GM06990 (cell line): Measurements from ENCODE around the gene PHACTR3.

Source experiments
- DNase-seq: peaks from one replicate; pipeline ENCODE4 v3.0.0-alpha.2; 2011; ENCODE audit not compliant: insufficient read length; ENCODE audit errors: extremely low read depth
- H3K27me3 ChIP-seq: replicated peaks from 2 replicates; pipeline ENCODE4 v1.6.0; 2011; ENCODE audit warnings: low read length; ENCODE audit not compliant: control insufficient read depth, insufficient read depth
- H3K36me3 ChIP-seq: 2 replicates; pipeline ENCODE4 v1.5.1; 2011; ENCODE audit warnings: low read length; ENCODE audit not compliant: control insufficient read depth, insufficient read depth
- H3K4me3 ChIP-seq: replicated peaks from 2 replicates; pipeline ENCODE4 v1.5.1; 2011; ENCODE audit warnings: low read depth, mild to moderate bottlenecking, control low read depth, low read length
- TF ChIP-seq, protein P1 (sequence below): IDR thresholded peaks from 2 replicates; pipeline ENCODE4 v1.5.1; 2011; ENCODE audit warnings: low read length, control low read depth, mild to moderate bottlenecking, inconsistent platforms; ENCODE audit not compliant: insufficient read depth, poor library complexity, severe bottlenecking

PHACTR3 gene

DNA sequence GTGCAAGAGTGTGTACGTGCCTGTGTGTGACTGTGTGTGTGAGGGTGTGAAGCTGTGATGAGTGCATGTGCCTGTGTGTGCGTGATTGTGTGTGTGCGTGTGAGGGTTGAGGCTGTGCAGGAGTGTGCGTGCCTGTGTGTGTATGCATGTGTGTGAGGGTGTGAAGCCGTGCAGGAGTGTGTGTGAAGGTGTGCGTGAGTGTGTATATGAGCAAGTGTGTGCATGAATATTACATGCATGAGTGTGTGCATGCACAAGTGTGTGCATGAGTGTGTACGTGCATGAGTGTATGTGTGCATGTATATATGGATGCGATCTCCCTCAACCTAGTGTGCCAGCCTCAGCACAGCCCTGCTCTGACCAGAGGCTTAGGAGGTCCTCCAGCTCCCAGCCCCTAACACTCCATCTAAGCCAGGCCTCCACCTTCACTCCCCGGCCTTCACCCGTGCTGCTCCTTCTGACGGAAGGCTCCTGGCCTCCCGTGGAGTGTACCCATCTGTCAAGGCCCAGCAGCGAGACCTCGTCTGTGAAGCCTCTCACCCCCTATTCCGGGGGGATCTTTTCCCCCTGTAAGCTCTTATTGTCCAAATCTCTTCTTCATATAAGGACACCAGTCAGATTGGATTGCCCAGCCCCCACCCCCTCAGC is 19.9 kb upstream of the PHACTR3 start:
- no peak for DNase-seq
- TF ChIP-seq, protein P1, sequence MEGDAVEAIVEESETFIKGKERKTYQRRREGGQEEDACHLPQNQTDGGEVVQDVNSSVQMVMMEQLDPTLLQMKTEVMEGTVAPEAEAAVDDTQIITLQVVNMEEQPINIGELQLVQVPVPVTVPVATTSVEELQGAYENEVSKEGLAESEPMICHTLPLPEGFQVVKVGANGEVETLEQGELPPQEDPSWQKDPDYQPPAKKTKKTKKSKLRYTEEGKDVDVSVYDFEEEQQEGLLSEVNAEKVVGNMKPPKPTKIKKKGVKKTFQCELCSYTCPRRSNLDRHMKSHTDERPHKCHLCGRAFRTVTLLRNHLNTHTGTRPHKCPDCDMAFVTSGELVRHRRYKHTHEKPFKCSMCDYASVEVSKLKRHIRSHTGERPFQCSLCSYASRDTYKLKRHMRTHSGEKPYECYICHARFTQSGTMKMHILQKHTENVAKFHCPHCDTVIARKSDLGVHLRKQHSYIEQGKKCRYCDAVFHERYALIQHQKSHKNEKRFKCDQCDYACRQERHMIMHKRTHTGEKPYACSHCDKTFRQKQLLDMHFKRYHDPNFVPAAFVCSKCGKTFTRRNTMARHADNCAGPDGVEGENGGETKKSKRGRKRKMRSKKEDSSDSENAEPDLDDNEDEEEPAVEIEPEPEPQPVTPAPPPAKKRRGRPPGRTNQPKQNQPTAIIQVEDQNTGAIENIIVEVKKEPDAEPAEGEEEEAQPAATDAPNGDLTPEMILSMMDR = no peak
- Histone ChIP-seq H3K27me3 (peaks cover 1% of the 10 kb centered on the region), H3K4me3 (no peak overlapping the region), H3K36me3 (no peaks in the 10 kb centered on the region)

DNA sequence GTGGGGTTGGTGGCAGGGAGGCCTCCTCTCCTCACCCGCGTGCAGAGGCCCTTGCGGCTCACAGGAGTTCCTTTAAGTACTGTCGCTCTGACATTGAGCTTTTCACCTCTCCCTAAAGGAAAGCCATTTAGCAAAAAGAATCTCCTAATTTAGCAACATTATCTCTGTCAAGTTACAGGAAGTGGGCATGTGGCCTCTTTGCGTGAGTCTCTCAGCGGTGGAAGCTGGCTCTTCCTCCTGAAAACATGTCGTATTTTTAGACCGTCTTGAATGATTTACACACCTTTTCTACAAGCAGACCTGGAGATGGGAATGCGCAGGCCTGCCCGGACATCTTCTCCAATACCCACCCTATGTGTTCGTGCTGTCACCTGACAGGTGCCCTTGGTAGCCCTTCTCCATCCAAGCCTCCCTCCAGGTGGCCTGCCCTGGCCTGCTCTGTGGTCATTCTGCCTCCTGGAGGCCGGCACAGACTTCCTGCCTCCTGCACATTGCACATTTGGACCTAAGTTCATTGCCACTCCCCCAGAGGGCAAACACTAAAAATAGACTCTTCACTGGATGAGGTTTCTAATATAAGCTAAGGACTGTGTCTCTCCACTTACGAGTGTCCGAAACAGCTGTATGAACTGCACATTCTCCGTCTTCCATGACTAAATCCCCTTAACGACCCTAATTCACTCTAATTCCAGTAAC is 18.5 kb upstream of the PHACTR3 start:
- H3K4me3 ChIP-seq = no peak overlapping the region
- TF ChIP-seq, protein P1 = no peak
- H3K36me3 ChIP-seq = no peaks in the 10 kb centered on the region
- H3K27me3 ChIP-seq = peaks cover 1% of the 10 kb centered on the region
- no peak for DNase-seq

DNA sequence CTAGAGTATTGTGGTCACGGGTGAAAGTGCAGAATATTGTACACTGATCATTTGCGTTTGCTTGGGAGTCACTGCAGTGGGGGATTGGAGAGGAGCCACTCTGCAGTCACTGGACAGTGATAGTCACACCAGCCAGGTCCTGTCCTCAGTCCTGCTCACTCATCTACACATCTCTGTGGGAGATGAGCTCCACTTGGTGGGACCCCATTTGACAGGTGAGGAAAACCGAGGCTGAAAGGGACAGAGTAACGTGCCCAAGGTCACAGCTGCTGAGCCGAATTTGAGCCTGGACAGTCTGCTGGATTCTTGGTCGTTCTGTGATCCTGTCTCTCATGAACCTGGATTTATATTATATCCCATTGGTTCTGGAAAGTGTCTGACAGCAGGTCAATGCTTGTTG is 17.7 kb upstream of the PHACTR3 start:
- Histone ChIP-seq H3K36me3 (no peaks in the 10 kb centered on the region), H3K27me3 (peaks cover 1% of the 10 kb centered on the region), H3K4me3 (no peak overlapping the region)
- DNase-seq = no peak
- TF ChIP-seq, protein P1 = no peak

DNA sequence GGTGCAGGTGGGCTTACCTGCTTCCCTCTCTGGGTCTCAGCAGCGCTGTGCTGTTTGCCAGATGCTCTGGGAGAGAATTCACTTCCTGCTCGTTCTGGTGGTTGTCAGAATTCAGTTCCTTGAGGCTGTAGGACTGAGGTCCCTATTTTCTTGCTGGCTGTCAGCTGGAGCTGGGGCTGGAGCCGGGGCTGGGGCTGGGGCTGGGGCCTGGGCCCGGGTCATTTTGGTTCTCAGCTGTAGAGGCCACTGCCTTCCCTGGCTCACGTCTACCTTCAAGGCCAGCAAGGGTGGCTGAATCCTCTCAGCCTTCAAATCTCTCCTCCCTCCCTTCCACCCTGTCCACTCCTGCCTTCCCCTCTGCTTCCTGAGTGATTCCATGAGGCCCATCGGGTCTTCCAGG is 16.8 kb upstream of the PHACTR3 start:
- no peak overlapping the region for H3K4me3 ChIP-seq
- no peak for DNase-seq
- H3K36me3 ChIP-seq = no peaks in the 10 kb centered on the region
- TF ChIP-seq, protein P1 = no peak
- H3K27me3 ChIP-seq = peaks cover 1% of the 10 kb centered on the region

DNA sequence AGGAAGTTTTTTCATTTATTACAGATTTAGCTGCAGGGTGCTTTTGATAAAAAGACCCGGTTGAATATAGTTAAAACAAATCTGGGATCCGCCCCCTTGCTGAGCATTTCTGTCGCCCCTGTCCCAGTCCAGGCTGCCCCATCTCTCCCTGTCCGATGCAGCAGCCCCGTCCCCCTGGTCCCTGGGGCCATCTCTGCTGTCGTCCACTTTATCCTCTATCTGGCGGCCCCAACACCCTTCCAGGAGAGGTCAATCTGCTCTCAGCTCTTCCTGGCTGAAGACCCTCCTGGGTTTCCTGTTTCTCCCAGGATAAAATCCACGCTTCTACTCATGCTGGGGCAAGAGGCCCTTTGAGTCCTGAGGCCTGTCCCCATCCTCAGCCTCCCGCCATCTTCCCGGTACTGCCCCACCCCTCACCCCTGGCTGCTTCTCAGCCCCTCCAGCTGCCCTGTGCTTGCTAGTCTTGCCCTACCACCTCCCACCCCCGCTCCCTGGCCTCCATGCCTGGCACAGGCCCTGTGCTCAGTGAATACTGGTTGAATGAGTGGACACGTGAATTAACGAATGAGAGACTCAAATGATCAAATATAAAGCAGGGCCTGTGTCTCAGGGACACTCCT is 16.0 kb upstream of the PHACTR3 start:
- TF ChIP-seq, protein P1 = no peak
- Histone ChIP-seq H3K27me3 (peaks cover 1% of the 10 kb centered on the region), H3K4me3 (no peak overlapping the region), H3K36me3 (no peaks in the 10 kb centered on the region)
- no peak for DNase-seq
